ENCODE measurements around the gene MTRF1.

The MTRF1 gene

GRCh38 chr13:41178040-41178439, 85.3 kb downstream of the MTRF1 start:
- no peak for TF ChIP-seq REST (IDR thresholded peaks at IDR 0.05; ENCODE audit: low read depth)
- TF ChIP-seq NFIC (IDR thresholded peaks at IDR 0.05) = no peak
- no peak for TF ChIP-seq FOXM1 (IDR thresholded peaks at IDR 0.05; ENCODE audit: borderline replicate concordance, low read depth)
- no peak for TF ChIP-seq CEBPB (IDR thresholded peaks at IDR 0.05)
- TF ChIP-seq TCF12 (IDR thresholded peaks at IDR 0.05; ENCODE audit: low read depth) = no peak
- no peak for TF ChIP-seq YY1 (IDR thresholded peaks at IDR 0.05; ENCODE audit: low read depth)
- TF ChIP-seq TEAD4 (IDR thresholded peaks at IDR 0.05) = no peak
- TF ChIP-seq USF1 (IDR thresholded peaks at IDR 0.05) = no peak
- no peak for TF ChIP-seq CREB1 (IDR thresholded peaks at IDR 0.05; ENCODE audit: low read depth)
- no peak for TF ChIP-seq TAF1 (IDR thresholded peaks at IDR 0.05; ENCODE audit: low read depth)
- TF ChIP-seq RAD21 (IDR thresholded peaks at IDR 0.05; ENCODE audit: low read depth) = no peak
- TF ChIP-seq EGR1 (IDR thresholded peaks at IDR 0.05) = no peak
- no peak for TF ChIP-seq MAX (IDR thresholded peaks at IDR 0.05)
- no peak for TF ChIP-seq ZBTB7A (IDR thresholded peaks at IDR 0.05; ENCODE audit: low read depth)

- TF ChIP-seq EP300 (IDR thresholded peaks at IDR 0.05; ENCODE audit: borderline replicate concordance) (no peak), FOXM1 (IDR thresholded peaks at IDR 0.05; ENCODE audit: borderline replicate concordance, low read depth) (no peak), TCF12 (IDR thresholded peaks at IDR 0.05; ENCODE audit: low read depth) (no peak), CEBPB (IDR thresholded peaks at IDR 0.05) (no peak), EGR1 (IDR thresholded peaks at IDR 0.05) (no peak), MAX (IDR thresholded peaks at IDR 0.05) (no peak), CREB1 (IDR thresholded peaks at IDR 0.05; ENCODE audit: low read depth) (no peak), YY1 (IDR thresholded peaks at IDR 0.05; ENCODE audit: low read depth) (no peak), NFIC (IDR thresholded peaks at IDR 0.05) (no peak), TAF1 (IDR thresholded peaks at IDR 0.05; ENCODE audit: low read depth) (no peak), TEAD4 (IDR thresholded peaks at IDR 0.05) (no peak), USF1 (IDR thresholded peaks at IDR 0.05) (no peak), ZBTB7A (IDR thresholded peaks at IDR 0.05; ENCODE audit: low read depth) (no peak), REST (IDR thresholded peaks at IDR 0.05; ENCODE audit: low read depth) (no peak), RAD21 (IDR thresholded peaks at IDR 0.05; ENCODE audit: low read depth) (no peak)
Observed at GRCh38 chr13:41177616-41178015, 85.8 kb downstream of the MTRF1 start.
